ENCODE data around the gene PLEKHB2. TPM values are rescaled to one million over a fixed set of nuclear protein-coding genes. Genes with fewer than 3 reads are reported as not detected.

PLEKHB2 gene
- total RNA-seq (2022) (57.6 and 78.1 TPM in 2 replicates), Bru-seq, nascent RNA (percentile 63 among the genes with signal in this experiment), BruChase-seq, experiment 1, labeled RNA remaining after a 6-hour chase (percentile 85 among the genes with signal in this experiment), BruChase-seq, experiment 2, labeled RNA remaining after a 2-hour chase (percentile 70 among the genes with signal in this experiment)
- long read RNA-seq, full-length matches to known transcripts = 84 of 360 reads
- long read RNA-seq, partial matches to known transcripts = 6 of 360 reads
- long read RNA-seq, other reads (novel, unspliced or antisense) = 270 of 360 reads

- ChIA-PET POLR2A (interaction anchor here (0.7 to 4.6 kb wide), 17 partner anchors 12 to 1311 kb away, joined by 3 to 138 read pairs (median 5); partner anchors contain the start of genes FAM168B, GPR39 and IMP4), CTCF (interaction anchor here (0.6 to 1.9 kb wide), 5 partner anchors 13 to 306 kb away, joined by 3 to 4 read pairs (median 3); no protein-coding TSS in a partner anchor)
- DNase-seq (ENCODE audit: unreplicated experiment) = peak; percentile 87
- no peaks in the 10 kb centered on the region for H3K9me3 Mint-ChIP-seq (ENCODE audit: unreplicated experiment)
- H3K4me3 Mint-ChIP-seq (ENCODE audit: unreplicated experiment) = peak within 1 kb of the TSS; percentile 87
- peaks cover 15% of the 10 kb centered on the region for H3K4me1 Mint-ChIP-seq (ENCODE audit: insufficient read depth, unreplicated experiment)
- H3K36me3 Mint-ChIP-seq (ENCODE audit: insufficient read depth, unreplicated experiment) = peaks cover 38% of the 10 kb centered on the region
- no TSS peak for BruUV-seq (replicated peaks)
- TF ChIP-seq CTCF (IDR thresholded peaks at IDR 0.05; ENCODE audit: unreplicated experiment) = no peak
- intact Hi-C loops (cut with micrococcal nuclease) = loop anchor here (1.0 kb wide), 1 partner anchor 12 kb away; the partner anchor contains the start of gene FAM168B
- no peaks in the 10 kb centered on the region for H3K27me3 Mint-ChIP-seq (ENCODE audit: insufficient read depth, unreplicated experiment)
- peak within 1 kb of the TSS; percentile 92 for H3K27ac Mint-ChIP-seq (ENCODE audit: low read depth, unreplicated experiment)
Observed at GRCh38 chr2:131105156-131105949, at the start of gene PLEKHB2. PLEKHB2 (plus strand) TSS chr2:131105336; CDS start chr2:131120942, 15,606 bp downstream.

GRCh38 chr2:131056204-131056931 lies 48.8 kb upstream of the PLEKHB2 start:
- POLR2A ChIA-PET = no interaction called here
- Mint-ChIP-seq H3K36me3 (ENCODE audit: insufficient read depth, unreplicated experiment) (peaks cover 79% of the 10 kb centered on the region), H3K27ac (ENCODE audit: low read depth, unreplicated experiment) (peak overlapping the region; percentile 50)

GRCh38 chr2:131056932-131057287 lies 48.2 kb upstream of the PLEKHB2 start:
- no peak for DNase-seq (ENCODE audit: unreplicated experiment)
- Mint-ChIP-seq H3K36me3 (ENCODE audit: insufficient read depth, unreplicated experiment) (peaks cover 79% of the 10 kb centered on the region), H3K27ac (ENCODE audit: low read depth, unreplicated experiment) (peak overlapping the region; percentile 50), H3K4me1 (ENCODE audit: insufficient read depth, unreplicated experiment) (peaks cover 8% of the 10 kb centered on the region), H3K4me3 (ENCODE audit: unreplicated experiment) (no peak overlapping the region), H3K9me3 (ENCODE audit: unreplicated experiment) (no peaks in the 10 kb centered on the region), H3K27me3 (ENCODE audit: insufficient read depth, unreplicated experiment) (no peaks in the 10 kb centered on the region)
- intact Hi-C loops (cut with micrococcal nuclease) = no loop called here
- ChIA-PET POLR2A (interaction anchor here (1.1 kb wide), 1 partner anchor 30 kb away, joined by 3 read pairs; no protein-coding TSS in a partner anchor), CTCF (interaction anchor here (1.1 kb wide), 1 partner anchor 17 kb away, joined by 3 read pairs; no protein-coding TSS in a partner anchor)
- TF ChIP-seq CTCF (IDR thresholded peaks at IDR 0.05; ENCODE audit: unreplicated experiment) = no peak
- BruUV-seq (replicated peaks) = no TSS peak

More at GRCh38 chr2:131056204-131056931, 48.8 kb upstream of the PLEKHB2 start:
- no TSS peak for BruUV-seq (replicated peaks)
- peaks cover 6% of the 10 kb centered on the region for H3K4me1 Mint-ChIP-seq (ENCODE audit: insufficient read depth, unreplicated experiment)
- TF ChIP-seq CTCF (IDR thresholded peaks at IDR 0.05; ENCODE audit: unreplicated experiment) = no peak
- intact Hi-C loops (cut with micrococcal nuclease) = no loop called here
- no peak overlapping the region for H3K4me3 Mint-ChIP-seq (ENCODE audit: unreplicated experiment)
- H3K9me3 Mint-ChIP-seq (ENCODE audit: unreplicated experiment) = no peaks in the 10 kb centered on the region
- no peaks in the 10 kb centered on the region for H3K27me3 Mint-ChIP-seq (ENCODE audit: insufficient read depth, unreplicated experiment)
- CTCF ChIA-PET = no interaction called here
- DNase-seq (ENCODE audit: unreplicated experiment) = no peak

All from MCF 10A (cell line).